GM19372 (cell line): ENCODE results near the gene RGS9BP.
"Not testable (repeated sequence)": the region's sequence is repeated elsewhere in the genome, so short reads cannot be mapped to it uniquely, and the experiment has no call there.

ENCODE experiments used
- ATAC-seq: cut with Tn5 transposase; IDR thresholded peaks from one replicate; pipeline ENCODE4 v1.9.1; 2021; ENCODE audit warnings: mild to moderate bottlenecking, low read depth, moderate library complexity; ENCODE audit not compliant: unreplicated experiment

Gene RGS9BP

GRCh38 chr19:32694316-32694715 lies 18.7 kb downstream of the RGS9BP start:
- not testable (repeated sequence) for ATAC-seq

GRCh38 chr19:32694851-32695250 lies 19.2 kb downstream of the RGS9BP start:
- not testable (repeated sequence) for ATAC-seq

GRCh38 chr19:32695506-32695905 lies 19.9 kb downstream of the RGS9BP start:
- ATAC-seq = not testable (repeated sequence)

GRCh38 chr19:32696771-32697170 lies 21.1 kb downstream of the RGS9BP start:
- not testable (repeated sequence) for ATAC-seq

- ATAC-seq = not testable (repeated sequence)
Measured at GRCh38 chr19:32700129-32700528, 24.5 kb downstream of the RGS9BP start.

GRCh38 chr19:32702010-32702409 lies 26.4 kb downstream of the RGS9BP start:
- no peak for ATAC-seq

GRCh38 chr19:32704006-32704405 lies 28.4 kb downstream of the RGS9BP start:
- not testable (repeated sequence) for ATAC-seq

GRCh38 chr19:32708457-32708856 lies 32.8 kb downstream of the RGS9BP start:
- ATAC-seq = no peak

- no peak for ATAC-seq
Measured at GRCh38 chr19:32709032-32709431, 33.4 kb downstream of the RGS9BP start.

GRCh38 chr19:32711747-32712146 lies 36.1 kb downstream of the RGS9BP start:
- ATAC-seq = no peak

GRCh38 chr19:32716203-32716602 lies 40.6 kb downstream of the RGS9BP start:
- ATAC-seq = not testable (repeated sequence)

GRCh38 chr19:32717496-32717895 lies 41.8 kb downstream of the RGS9BP start:
- no peak for ATAC-seq

GRCh38 chr19:32718286-32718685 lies 42.6 kb downstream of the RGS9BP start:
- no peak for ATAC-seq

- ATAC-seq = no peak
Measured at GRCh38 chr19:32719611-32720059, 44.0 kb downstream of the RGS9BP start, which contains the start of gene TDRD12. Gene TDRD12 (plus strand): TSS chr19:32719767. CDS start chr19:32720073, 306 bp downstream.

GRCh38 chr19:32720216-32720935 lies 44.7 kb downstream of the RGS9BP start:
- ATAC-seq = no peak

GRCh38 chr19:32720936-32721250 lies 45.2 kb downstream of the RGS9BP start:
- no peak for ATAC-seq
